Suprapubic skin (tissue), 4 donors: ENCODE measurements around the gene PCBP3.

Experiments used
- CTCF ChIP-seq, 2 donors: fragments of 200-600 bp in 1 of 2; fragments of 450-650 bp in 1 of 2; sonication (generic) in 1 of 2; IDR thresholded peaks; one replicate each; pipeline ENCODE4 v1.5.1; 2016 to 2019; ENCODE audit warnings: antibody characterized with exemption in 2 of 2, mild to moderate bottlenecking in 1 of 2, moderate library complexity in 1 of 2
- POLR2A ChIP-seq, 2 donors: fragments of 450-650 bp; IDR thresholded peaks; one replicate each; pipeline ENCODE4 v1.6.1; 2017; ENCODE audit warnings: antibody characterized with exemption in 2 of 2, mild to moderate bottlenecking in 2 of 2, moderate library complexity in 2 of 2
- POLR2AphosphoS5 ChIP-seq, 3 donors: sonication (generic); formaldehyde crosslinking; IDR thresholded peaks; one replicate each; pipeline ENCODE4 v1.6.1; 2017; ENCODE audit warnings: antibody characterized with exemption in 3 of 3

GRCh38 chr21:45918011-45918410 is 274.5 kb downstream of the PCBP3 start:
- TF ChIP-seq CTCF (IDR thresholded peaks at IDR 0.05) (no peak), POLR2AphosphoS5 (IDR thresholded peaks at IDR 0.05) (no peak), POLR2A (IDR thresholded peaks at IDR 0.05) (no peak)
